GM21381 (cell line): ENCODE measurements around the gene BABAM2.

Experiments
- ATAC-seq: cut with Tn5 transposase; IDR thresholded peaks from one replicate; pipeline ENCODE4 v1.9.1; 2021; ENCODE audit warnings: mild to moderate bottlenecking, moderate library complexity; ENCODE audit not compliant: unreplicated experiment

BABAM2 gene

GRCh38 chr2:28178946-28179345, 288.4 kb downstream of the BABAM2 start:
- ATAC-seq = no peak

- ATAC-seq = no peak
Observed at GRCh38 chr2:28181801-28182200, 291.3 kb downstream of the BABAM2 start.

GRCh38 chr2:28182348-28182747, 291.8 kb downstream of the BABAM2 start:
- no peak for ATAC-seq

GRCh38 chr2:28185153-28185552, 294.6 kb downstream of the BABAM2 start:
- no peak for ATAC-seq

- no peak for ATAC-seq
Observed at GRCh38 chr2:28185891-28186290, 295.4 kb downstream of the BABAM2 start.

- ATAC-seq = no peak
Observed at GRCh38 chr2:28187186-28187585, 296.7 kb downstream of the BABAM2 start.

- no peak for ATAC-seq
Observed at GRCh38 chr2:28188436-28188835, 297.9 kb downstream of the BABAM2 start.

GRCh38 chr2:28193630-28194403, 303.3 kb downstream of the BABAM2 start:
- ATAC-seq = no peak

- ATAC-seq = no peak
Observed at GRCh38 chr2:28199995-28200679, 309.6 kb downstream of the BABAM2 start.

- ATAC-seq = no peak
Observed at GRCh38 chr2:28201671-28202180, 311.2 kb downstream of the BABAM2 start.

- no peak for ATAC-seq
Observed at GRCh38 chr2:28202719-28203118, 312.2 kb downstream of the BABAM2 start.

- no peak for ATAC-seq
Observed at GRCh38 chr2:28206762-28207161, 316.2 kb downstream of the BABAM2 start.

- ATAC-seq = no peak
Observed at GRCh38 chr2:28209261-28209691, 318.7 kb downstream of the BABAM2 start.

- no peak for ATAC-seq
Observed at GRCh38 chr2:28209864-28210263, 319.3 kb downstream of the BABAM2 start.

GRCh38 chr2:28210535-28210934, 320.0 kb downstream of the BABAM2 start:
- ATAC-seq = no peak

- ATAC-seq = no peak
Observed at GRCh38 chr2:28216331-28216730, 325.8 kb downstream of the BABAM2 start.

GRCh38 chr2:28217042-28217740, 326.7 kb downstream of the BABAM2 start:
- no peak for ATAC-seq

- no peak for ATAC-seq
Observed at GRCh38 chr2:28219138-28219537, 328.6 kb downstream of the BABAM2 start.

GRCh38 chr2:28219758-28220368, 329.3 kb downstream of the BABAM2 start:
- ATAC-seq = no peak

GRCh38 chr2:28224648-28225472, 334.3 kb downstream of the BABAM2 start:
- ATAC-seq = no peak
